Stimulated activated naive CD8-positive, alpha-beta T cell treated with anti-CD3 and anti-CD28 coated beads, Interleukin-15, Interleukin-2, amounts not matched to agents 100 ng/mL and 50 ng/mL, for 24 hours (primary cell): ENCODE data around the gene POLR2C.
"Not testable (repeated sequence)": the region's sequence is repeated elsewhere in the genome, so short reads cannot be mapped to it uniquely, and the experiment has no call there.

Experiments
- H3K27ac Mint-ChIP-seq: one replicate; pipeline ENCODE4 v1.8.0; 2021; ENCODE audit warnings: mild to moderate bottlenecking, mixed read lengths
- H3K27me3 Mint-ChIP-seq: one replicate; pipeline ENCODE4 v1.8.0; 2021; ENCODE audit warnings: mixed read lengths
- H3K36me3 Mint-ChIP-seq: one replicate; pipeline ENCODE4 v1.8.0; 2021; ENCODE audit warnings: low read depth, mixed read lengths
- H3K4me1 Mint-ChIP-seq: one replicate; pipeline ENCODE4 v1.8.0; 2021; ENCODE audit warnings: low read depth, mixed read lengths
- H3K4me3 Mint-ChIP-seq: one replicate; pipeline ENCODE4 v1.8.0; 2021; ENCODE audit warnings: mild to moderate bottlenecking, mixed read lengths
- H3K9me3 Mint-ChIP-seq: one replicate; pipeline ENCODE4 v1.8.0; 2021; ENCODE audit warnings: mixed read lengths

The POLR2C gene

GRCh38 chr16:57435838-57436237, 26.6 kb upstream of the POLR2C start:
- peaks cover 89% of the 10 kb centered on the region for H3K36me3 Mint-ChIP-seq
- H3K27ac Mint-ChIP-seq: peak overlapping the region; percentile 61
- no peaks in the 10 kb centered on the region for H3K27me3 Mint-ChIP-seq
- H3K4me1 Mint-ChIP-seq: peaks cover 20% of the 10 kb centered on the region
- H3K9me3 Mint-ChIP-seq: peaks cover 3% of the 10 kb centered on the region
- H3K4me3 Mint-ChIP-seq: no peak overlapping the region

- H3K9me3 Mint-ChIP-seq, H3K4me3 Mint-ChIP-seq, H3K27ac Mint-ChIP-seq, H3K27me3 Mint-ChIP-seq: not testable (repeated sequence)
- H3K36me3 Mint-ChIP-seq: peaks cover 74% of the 10 kb centered on the region
- peaks cover 19% of the 10 kb centered on the region for H3K4me1 Mint-ChIP-seq
Observed at GRCh38 chr16:57439947-57440346, 22.5 kb upstream of the POLR2C start.

DNA sequence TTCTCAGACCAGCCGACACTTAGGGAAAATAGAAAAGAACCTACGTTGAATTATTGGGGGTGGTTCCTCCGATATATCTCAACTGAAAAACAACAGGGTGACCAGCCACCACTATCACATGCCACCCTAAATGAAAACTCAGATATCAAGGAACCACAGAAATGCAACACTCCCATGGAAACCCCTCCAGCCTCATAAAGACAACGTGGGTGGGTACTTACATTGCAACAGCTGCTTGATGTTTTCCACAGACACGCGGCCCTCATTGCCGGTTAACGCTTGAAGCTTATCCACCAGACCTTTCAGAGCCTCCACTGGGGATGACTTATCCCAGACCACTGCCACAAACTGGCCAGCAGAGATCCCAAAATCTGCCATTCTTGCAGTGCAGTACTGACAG, 21.9 kb upstream of the POLR2C start:
- H3K9me3 Mint-ChIP-seq, H3K27ac Mint-ChIP-seq, H3K27me3 Mint-ChIP-seq, H3K4me3 Mint-ChIP-seq: not testable (repeated sequence)
- Mint-ChIP-seq H3K4me1 (peaks cover 21% of the 10 kb centered on the region), H3K36me3 (peaks cover 70% of the 10 kb centered on the region)

GRCh38 chr16:57444711-57445110, 17.8 kb upstream of the POLR2C start:
- H3K27ac Mint-ChIP-seq: no peak overlapping the region
- H3K4me1 Mint-ChIP-seq: peaks cover 40% of the 10 kb centered on the region
- peaks cover 34% of the 10 kb centered on the region for H3K36me3 Mint-ChIP-seq
- H3K9me3 Mint-ChIP-seq: peaks cover 5% of the 10 kb centered on the region
- peak overlapping the region; percentile 41 for H3K4me3 Mint-ChIP-seq
- H3K27me3 Mint-ChIP-seq: no peaks in the 10 kb centered on the region

DNA sequence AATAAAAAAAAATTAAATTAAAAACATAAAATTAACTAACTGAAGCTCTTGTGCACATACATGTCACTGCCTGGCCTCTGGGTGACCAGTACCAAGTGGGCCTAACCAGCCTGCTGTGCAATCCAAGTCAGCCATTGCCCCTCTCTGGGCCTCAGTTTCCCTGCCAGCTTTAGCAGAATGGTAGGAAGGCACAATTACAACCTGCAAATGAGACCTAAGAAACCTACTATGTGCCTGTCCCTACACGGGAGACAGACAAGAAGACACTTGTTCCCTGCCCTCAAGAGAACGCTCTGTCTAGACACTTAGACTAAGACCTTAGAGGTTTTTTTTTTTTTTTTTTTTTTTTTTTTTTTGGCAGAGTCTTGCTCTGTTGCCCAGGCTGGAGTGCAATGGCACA, 17.0 kb upstream of the POLR2C start:
- Mint-ChIP-seq H3K4me3 (peak overlapping the region; percentile 95), H3K9me3 (peaks cover 4% of the 10 kb centered on the region), H3K4me1 (peaks cover 40% of the 10 kb centered on the region), H3K36me3 (peaks cover 28% of the 10 kb centered on the region), H3K27ac (no peak overlapping the region), H3K27me3 (no peaks in the 10 kb centered on the region)

- peak overlapping the region; percentile 90 for H3K27ac Mint-ChIP-seq
- H3K36me3 Mint-ChIP-seq: peaks cover 17% of the 10 kb centered on the region
- no peaks in the 10 kb centered on the region for H3K27me3 Mint-ChIP-seq
- peak overlapping the region; percentile 95 for H3K4me3 Mint-ChIP-seq
- H3K4me1 Mint-ChIP-seq: peaks cover 37% of the 10 kb centered on the region
- H3K9me3 Mint-ChIP-seq: no peaks in the 10 kb centered on the region
Observed at GRCh38 chr16:57446531-57447185, 15.8 kb upstream of the POLR2C start.

DNA sequence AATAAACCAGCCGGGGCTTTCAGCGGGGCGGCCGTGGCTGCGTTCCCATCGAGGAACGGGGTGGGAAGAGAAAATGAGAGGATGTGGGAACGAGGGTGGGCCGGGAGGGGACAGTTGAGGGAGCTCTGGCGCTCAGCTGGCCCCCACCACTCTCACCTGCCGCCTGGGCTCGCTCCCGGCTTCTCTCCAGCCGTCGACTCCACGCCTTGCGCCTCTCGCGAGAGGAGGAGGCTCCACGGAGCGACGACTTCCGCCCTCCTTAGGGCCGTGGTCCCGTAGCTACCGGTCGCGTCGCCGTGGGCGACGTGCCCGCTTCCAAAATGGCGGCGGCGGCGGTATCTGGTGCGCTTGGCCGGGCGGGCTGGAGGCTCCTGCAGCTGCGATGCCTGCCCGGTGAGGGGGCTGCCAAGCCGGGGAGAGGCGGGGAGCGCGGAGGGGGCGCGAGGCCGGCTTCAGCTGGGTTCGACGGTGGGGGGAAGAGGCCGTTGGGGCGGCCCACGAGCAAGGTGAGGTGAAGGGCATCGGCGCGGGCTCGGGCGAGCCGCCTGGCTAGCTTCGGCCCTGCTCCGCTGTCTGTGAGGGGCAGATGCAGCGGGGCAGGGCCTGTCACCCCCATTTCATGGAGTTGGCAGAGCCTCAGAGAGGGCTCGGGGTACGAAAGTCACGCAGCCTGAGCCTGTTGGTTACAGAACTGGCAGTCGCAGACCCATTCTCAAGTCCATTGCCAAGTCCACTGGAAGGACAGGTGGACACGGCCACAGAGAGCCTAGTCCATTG, 15.1 kb upstream of the POLR2C start, which contains the start of the genes CIAPIN1 and COQ9:
TSS of gene CIAPIN1 (minus strand) at position 200 of the 777 bp plus-strand sequence. CDS start 6,457 bp downstream, outside the sequence.
TSS of gene COQ9 (plus strand) at position 294 of the 777 bp plus-strand sequence. CDS start at position 321, 27 bp downstream.
- H3K27me3 Mint-ChIP-seq: no peaks in the 10 kb centered on the region
- H3K27ac Mint-ChIP-seq: peak within 1 kb of the TSS; percentile 90
- H3K4me1 Mint-ChIP-seq: peaks cover 37% of the 10 kb centered on the region
- peak within 1 kb of the TSS; percentile 95 for H3K4me3 Mint-ChIP-seq
- H3K9me3 Mint-ChIP-seq: no peaks in the 10 kb centered on the region
- peaks cover 15% of the 10 kb centered on the region for H3K36me3 Mint-ChIP-seq

DNA sequence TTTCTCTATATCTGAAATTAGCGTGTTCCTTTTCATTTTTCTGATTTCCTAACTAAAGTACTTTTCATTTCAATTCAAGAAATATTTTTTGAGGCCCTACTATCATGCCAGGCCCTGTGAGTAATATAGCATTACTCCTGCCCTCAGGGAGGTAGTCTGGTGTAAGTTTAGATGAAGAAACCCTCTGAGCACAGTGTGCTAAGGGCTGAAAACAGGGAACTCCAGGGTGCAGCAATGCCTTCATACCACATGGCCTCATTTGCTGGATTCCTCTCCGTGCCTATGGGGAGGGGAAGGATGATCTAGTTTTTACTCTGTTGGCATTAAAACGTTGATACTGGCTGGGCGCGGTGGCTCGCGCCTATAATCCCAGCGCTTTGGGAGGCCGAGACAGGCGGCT, 10.5 kb upstream of the POLR2C start:
- Mint-ChIP-seq H3K27me3 (no peaks in the 10 kb centered on the region), H3K36me3 (peaks cover 40% of the 10 kb centered on the region), H3K4me3 (no peak overlapping the region), H3K4me1 (peaks cover 13% of the 10 kb centered on the region), H3K27ac (no peak overlapping the region), H3K9me3 (no peaks in the 10 kb centered on the region)

DNA sequence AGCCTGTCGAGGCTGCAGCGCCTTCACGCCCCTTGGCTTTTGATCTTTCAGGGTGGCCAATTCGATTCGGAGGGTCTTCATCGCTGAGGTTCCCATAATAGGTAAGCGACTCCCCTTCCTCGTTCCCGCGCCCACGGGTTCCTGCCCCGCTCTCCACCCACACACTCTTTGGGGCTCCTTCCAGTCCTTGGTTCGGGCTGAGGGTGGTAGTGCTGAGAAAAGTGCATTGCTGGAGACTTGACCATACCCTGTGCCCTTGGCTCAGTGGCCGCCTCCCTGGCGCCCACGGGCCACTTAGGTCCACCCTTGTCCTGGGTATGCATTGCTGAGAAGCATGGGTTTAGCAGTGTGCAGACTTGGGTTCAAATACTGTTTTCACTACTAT, 491 bp downstream of the POLR2C start:
- peaks cover 54% of the 10 kb centered on the region for H3K36me3 Mint-ChIP-seq
- H3K27me3 Mint-ChIP-seq: no peaks in the 10 kb centered on the region
- no peaks in the 10 kb centered on the region for H3K9me3 Mint-ChIP-seq
- H3K4me3 Mint-ChIP-seq: peak overlapping the region; percentile 100
- H3K4me1 Mint-ChIP-seq: peaks cover 35% of the 10 kb centered on the region
- H3K27ac Mint-ChIP-seq: peak overlapping the region; percentile 100

GRCh38 chr16:57464523-57464922, 2.0 kb downstream of the POLR2C start:
- H3K4me3 Mint-ChIP-seq: no peak overlapping the region
- H3K4me1 Mint-ChIP-seq: peaks cover 35% of the 10 kb centered on the region
- peak overlapping the region; percentile 68 for H3K27ac Mint-ChIP-seq
- H3K9me3 Mint-ChIP-seq: no peaks in the 10 kb centered on the region
- peaks cover 65% of the 10 kb centered on the region for H3K36me3 Mint-ChIP-seq
- H3K27me3 Mint-ChIP-seq: no peaks in the 10 kb centered on the region

- no peak overlapping the region for H3K4me3 Mint-ChIP-seq
- H3K36me3 Mint-ChIP-seq: peaks cover 56% of the 10 kb centered on the region
- peaks cover 26% of the 10 kb centered on the region for H3K4me1 Mint-ChIP-seq
- no peaks in the 10 kb centered on the region for H3K27me3 Mint-ChIP-seq
- H3K9me3 Mint-ChIP-seq: no peaks in the 10 kb centered on the region
- no peak overlapping the region for H3K27ac Mint-ChIP-seq
Observed at GRCh38 chr16:57468346-57468745, 5.9 kb downstream of the POLR2C start.

DNA sequence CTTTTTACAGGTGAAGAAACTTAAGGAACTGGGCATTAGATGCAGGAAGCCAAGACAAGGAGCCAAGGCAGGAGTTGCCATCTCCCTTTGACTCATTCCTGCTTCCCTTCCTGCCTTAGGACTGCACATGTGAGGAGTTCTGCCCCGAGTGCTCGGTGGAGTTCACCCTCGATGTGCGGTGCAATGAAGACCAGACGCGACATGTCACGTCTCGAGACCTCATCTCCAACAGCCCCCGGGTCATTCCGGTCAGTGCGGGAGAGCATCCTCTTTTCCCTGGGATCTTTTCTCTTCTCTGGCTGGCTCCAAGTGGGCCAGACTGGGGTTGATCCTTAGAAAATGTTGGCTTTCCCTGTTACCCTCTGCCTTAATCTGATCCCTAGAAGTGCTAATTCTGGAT, 6.6 kb downstream of the POLR2C start:
- H3K4me1 Mint-ChIP-seq: peaks cover 19% of the 10 kb centered on the region
- H3K27ac Mint-ChIP-seq: no peak overlapping the region
- no peaks in the 10 kb centered on the region for H3K27me3 Mint-ChIP-seq
- H3K9me3 Mint-ChIP-seq: no peaks in the 10 kb centered on the region
- no peak overlapping the region for H3K4me3 Mint-ChIP-seq
- peaks cover 51% of the 10 kb centered on the region for H3K36me3 Mint-ChIP-seq

DNA sequence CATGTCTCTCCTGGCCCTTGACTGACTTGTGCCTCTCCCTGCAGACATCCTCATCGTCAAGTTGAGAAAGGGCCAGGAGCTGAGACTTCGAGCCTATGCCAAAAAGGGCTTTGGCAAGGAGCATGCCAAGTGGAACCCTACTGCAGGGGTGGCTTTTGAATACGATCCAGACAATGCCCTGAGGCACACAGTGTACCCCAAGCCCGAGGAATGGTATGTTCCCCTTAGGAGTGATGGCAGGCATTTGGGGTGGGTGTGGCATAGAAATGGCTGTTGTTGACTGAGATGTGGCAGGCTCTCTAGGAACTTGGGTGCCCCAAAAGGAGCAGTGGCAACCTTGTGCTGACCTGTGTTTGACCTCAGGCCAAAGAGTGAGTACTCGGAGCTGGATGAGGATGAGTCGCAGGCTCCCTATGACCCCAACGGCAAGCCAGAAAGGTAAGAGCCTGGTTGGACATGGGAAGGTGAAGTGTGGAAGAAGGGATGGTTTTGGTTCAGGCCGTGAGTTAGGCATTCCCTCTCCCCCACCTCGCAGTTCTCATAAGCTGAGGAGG, 7.5 kb downstream of the POLR2C start:
- Mint-ChIP-seq H3K27ac (no peak overlapping the region), H3K4me1 (peaks cover 11% of the 10 kb centered on the region), H3K9me3 (no peaks in the 10 kb centered on the region), H3K4me3 (no peak overlapping the region), H3K36me3 (peaks cover 43% of the 10 kb centered on the region), H3K27me3 (no peaks in the 10 kb centered on the region)

DNA sequence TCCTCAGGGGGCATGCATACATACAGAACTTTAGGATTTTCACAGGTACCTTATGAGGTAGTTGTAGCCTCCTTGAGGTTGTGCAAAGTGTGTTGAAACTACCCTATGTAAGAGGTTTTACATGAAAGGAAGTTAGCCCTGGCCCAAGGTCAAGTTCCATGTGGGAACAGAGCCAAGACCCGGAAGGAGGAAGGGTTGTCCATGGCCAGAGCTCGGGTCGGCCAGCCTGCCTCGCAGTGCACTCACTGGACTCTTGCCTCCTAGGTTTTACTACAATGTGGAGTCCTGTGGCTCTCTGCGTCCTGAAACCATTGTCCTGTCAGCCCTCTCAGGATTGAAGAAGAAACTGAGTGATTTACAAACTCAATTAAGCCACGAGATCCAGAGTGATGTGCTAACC, 8.2 kb downstream of the POLR2C start:
- H3K27me3 Mint-ChIP-seq: no peaks in the 10 kb centered on the region
- peaks cover 41% of the 10 kb centered on the region for H3K36me3 Mint-ChIP-seq
- H3K4me3 Mint-ChIP-seq: no peak overlapping the region
- H3K4me1 Mint-ChIP-seq: peaks cover 8% of the 10 kb centered on the region
- no peaks in the 10 kb centered on the region for H3K9me3 Mint-ChIP-seq
- no peak overlapping the region for H3K27ac Mint-ChIP-seq

DNA sequence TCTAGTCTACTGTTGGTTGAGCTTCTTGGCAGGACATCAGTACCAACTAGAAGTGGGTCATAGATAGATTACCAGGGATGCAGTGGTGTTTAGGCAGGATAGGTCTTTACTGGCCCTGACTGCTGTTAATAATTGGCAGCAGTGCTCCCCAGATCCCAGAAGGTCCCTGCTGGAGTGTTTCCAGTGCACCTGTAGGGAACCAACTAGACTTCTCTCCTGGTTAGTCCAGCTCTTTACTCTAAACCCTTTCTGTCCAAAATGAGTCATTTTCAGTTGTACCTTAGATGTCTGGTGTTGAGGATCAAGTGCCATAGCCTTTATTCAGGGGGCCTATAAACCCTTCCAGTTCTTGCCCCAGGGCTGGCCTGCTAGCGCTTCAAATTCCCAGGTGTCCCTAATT, 8.7 kb downstream of the POLR2C start:
- Mint-ChIP-seq H3K9me3 (no peaks in the 10 kb centered on the region), H3K4me3 (no peak overlapping the region), H3K27me3 (no peaks in the 10 kb centered on the region), H3K4me1 (peaks cover 8% of the 10 kb centered on the region), H3K36me3 (peaks cover 37% of the 10 kb centered on the region), H3K27ac (no peak overlapping the region)
